Measurements from ENCODE around the gene NEDD9.

GRCh38 chr6:11164717-11165646 is 67.5 kb downstream of the NEDD9 start:
- TF ChIP-seq POLR2A (IDR thresholded peaks at IDR 0.05) (no peak), CTCF (IDR thresholded peaks at IDR 0.05) (no peak)

Data from uterus (tissue), 2 donors.